Non-pigmented ciliary epithelial cell (primary cell): ENCODE results near the gene MRRF.
"Not testable (repeated sequence)": the region's sequence is repeated elsewhere in the genome, so short reads cannot be mapped to it uniquely, and the experiment has no call there.

Experiments
- DNase-seq: peaks from one replicate; pipeline ENCODE4 v3.0.0-alpha.2; 2010; ENCODE audit warnings: low read depth

The MRRF gene

GRCh38 chr9:122277285-122277897, 12.7 kb downstream of the MRRF start:
- no peak for DNase-seq

GRCh38 chr9:122281368-122281767, 16.7 kb downstream of the MRRF start:
- no peak for DNase-seq

- no peak for DNase-seq
These were observed 22.1 kb downstream of the MRRF start for GRCh38 chr9:122286764-122287163.

- DNase-seq = no peak
These were observed 22.6 kb downstream of the MRRF start for GRCh38 chr9:122287214-122287720.

- no peak for DNase-seq
These were observed 26.8 kb downstream of the MRRF start for GRCh38 chr9:122291458-122291857.

GRCh38 chr9:122294531-122294930, 29.8 kb downstream of the MRRF start:
- DNase-seq = no peak

GRCh38 chr9:122297512-122297911, 32.8 kb downstream of the MRRF start:
- DNase-seq = no peak

- no peak for DNase-seq
These were observed 37.8 kb downstream of the MRRF start for GRCh38 chr9:122302237-122303093.

GRCh38 chr9:122307061-122307460, 42.4 kb downstream of the MRRF start:
- DNase-seq = no peak

GRCh38 chr9:122307925-122308324, 43.2 kb downstream of the MRRF start:
- DNase-seq = no peak

GRCh38 chr9:122309861-122310260, 45.2 kb downstream of the MRRF start:
- DNase-seq = no peak

- DNase-seq = no peak
These were observed 49.5 kb downstream of the MRRF start for GRCh38 chr9:122314165-122314564.

- DNase-seq = no peak
These were observed 50.9 kb downstream of the MRRF start for GRCh38 chr9:122315534-122315933.

- DNase-seq = no peak
These were observed 53.6 kb downstream of the MRRF start for GRCh38 chr9:122318284-122318683.

- no peak for DNase-seq
These were observed 55.8 kb downstream of the MRRF start for GRCh38 chr9:122320413-122320881.

- DNase-seq = no peak
These were observed 57.9 kb downstream of the MRRF start for GRCh38 chr9:122322553-122322952.

GRCh38 chr9:122324665-122325064, 60.0 kb downstream of the MRRF start:
- not testable (repeated sequence) for DNase-seq

GRCh38 chr9:122325124-122325523, 60.4 kb downstream of the MRRF start:
- DNase-seq = no peak

- no peak for DNase-seq
These were observed 62.5 kb downstream of the MRRF start for GRCh38 chr9:122327175-122327574.

- no peak for DNase-seq
These were observed 64.9 kb downstream of the MRRF start for GRCh38 chr9:122329597-122329996.

GRCh38 chr9:122330466-122330865, 65.8 kb downstream of the MRRF start:
- DNase-seq = not testable (repeated sequence)

- DNase-seq = no peak
These were observed 66.8 kb downstream of the MRRF start for GRCh38 chr9:122331523-122331927.

- DNase-seq = no peak
These were observed 67.4 kb downstream of the MRRF start for GRCh38 chr9:122332083-122332482.
